ENCODE data around the gene TBC1D22A.

The TBC1D22A gene

GRCh38 chr22:46858181-46858771, 95.8 kb downstream of the TBC1D22A start:
- no peak for TF ChIP-seq CTCF (IDR thresholded peaks at IDR 0.05; ENCODE audit: insufficient read depth, low read depth, low read length, missing control alignments)
- no peak for DNase-seq (ENCODE audit: low read depth)

GRCh38 chr22:46860562-46860961, 98.1 kb downstream of the TBC1D22A start:
- no peak for TF ChIP-seq CTCF (IDR thresholded peaks at IDR 0.05; ENCODE audit: insufficient read depth, low read depth, low read length, missing control alignments)
- no peak for DNase-seq (ENCODE audit: low read depth)
- no peak overlapping the region for H3K4me3 ChIP-seq (ENCODE audit: low read length)

More at GRCh38 chr22:46858181-46858771, 95.8 kb downstream of the TBC1D22A start:
- no peak overlapping the region for H3K4me3 ChIP-seq (ENCODE audit: low read length)

- no peak for TF ChIP-seq CTCF (IDR thresholded peaks at IDR 0.05; ENCODE audit: insufficient read depth, low read depth, low read length, missing control alignments)
- DNase-seq (ENCODE audit: low read depth): no peak
- H3K4me3 ChIP-seq (ENCODE audit: low read length): no peak overlapping the region
These were observed 99.3 kb downstream of the TBC1D22A start for GRCh38 chr22:46861468-46862367.

GRCh38 chr22:46862418-46863324, 100.2 kb downstream of the TBC1D22A start:
- TF ChIP-seq CTCF (IDR thresholded peaks at IDR 0.05; ENCODE audit: insufficient read depth, low read depth, low read length, missing control alignments): no peak
- H3K4me3 ChIP-seq (ENCODE audit: low read length): no peak overlapping the region
- no peak for DNase-seq (ENCODE audit: low read depth)

GRCh38 chr22:46863794-46864193, 101.3 kb downstream of the TBC1D22A start:
- DNase-seq (ENCODE audit: low read depth): no peak
- TF ChIP-seq CTCF (IDR thresholded peaks at IDR 0.05; ENCODE audit: insufficient read depth, low read depth, low read length, missing control alignments): no peak

GRCh38 chr22:46864314-46865051, 102.0 kb downstream of the TBC1D22A start:
- no peak for TF ChIP-seq CTCF (IDR thresholded peaks at IDR 0.05; ENCODE audit: insufficient read depth, low read depth, low read length, missing control alignments)
- no peak overlapping the region for H3K4me3 ChIP-seq (ENCODE audit: low read length)
- no peak for DNase-seq (ENCODE audit: low read depth)

More at GRCh38 chr22:46863794-46864193, 101.3 kb downstream of the TBC1D22A start:
- no peak overlapping the region for H3K4me3 ChIP-seq (ENCODE audit: low read length)

Data from epithelial cell of esophagus (primary cell).